Forelimb muscle (tissue), 1 donor: ENCODE data around the gene TMPRSS7. TPM values are rescaled to one million over a fixed set of nuclear protein-coding genes. Genes with fewer than 3 reads are reported as not detected.

Source experiments
- DNase-seq: peaks from one replicate; pipeline ENCODE4 v3.0.0-alpha.2; 2013; ENCODE audit warnings: low read depth
- polyA plus RNA-seq: library from polyadenylated mRNA; unstranded; fragments of 120-200 nt; gene quantifications from one replicate; pipeline ENCODE4 v1.2.1, GENCODE V29; 2013; ENCODE audit not compliant: insufficient read length

Gene TMPRSS7, protein sequence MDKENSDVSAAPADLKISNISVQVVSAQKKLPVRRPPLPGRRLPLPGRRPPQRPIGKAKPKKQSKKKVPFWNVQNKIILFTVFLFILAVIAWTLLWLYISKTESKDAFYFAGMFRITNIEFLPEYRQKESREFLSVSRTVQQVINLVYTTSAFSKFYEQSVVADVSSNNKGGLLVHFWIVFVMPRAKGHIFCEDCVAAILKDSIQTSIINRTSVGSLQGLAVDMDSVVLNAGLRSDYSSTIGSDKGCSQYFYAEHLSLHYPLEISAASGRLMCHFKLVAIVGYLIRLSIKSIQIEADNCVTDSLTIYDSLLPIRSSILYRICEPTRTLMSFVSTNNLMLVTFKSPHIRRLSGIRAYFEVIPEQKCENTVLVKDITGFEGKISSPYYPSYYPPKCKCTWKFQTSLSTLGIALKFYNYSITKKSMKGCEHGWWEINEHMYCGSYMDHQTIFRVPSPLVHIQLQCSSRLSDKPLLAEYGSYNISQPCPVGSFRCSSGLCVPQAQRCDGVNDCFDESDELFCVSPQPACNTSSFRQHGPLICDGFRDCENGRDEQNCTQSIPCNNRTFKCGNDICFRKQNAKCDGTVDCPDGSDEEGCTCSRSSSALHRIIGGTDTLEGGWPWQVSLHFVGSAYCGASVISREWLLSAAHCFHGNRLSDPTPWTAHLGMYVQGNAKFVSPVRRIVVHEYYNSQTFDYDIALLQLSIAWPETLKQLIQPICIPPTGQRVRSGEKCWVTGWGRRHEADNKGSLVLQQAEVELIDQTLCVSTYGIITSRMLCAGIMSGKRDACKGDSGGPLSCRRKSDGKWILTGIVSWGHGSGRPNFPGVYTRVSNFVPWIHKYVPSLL
- polyA plus RNA-seq, result not detected

DNA sequence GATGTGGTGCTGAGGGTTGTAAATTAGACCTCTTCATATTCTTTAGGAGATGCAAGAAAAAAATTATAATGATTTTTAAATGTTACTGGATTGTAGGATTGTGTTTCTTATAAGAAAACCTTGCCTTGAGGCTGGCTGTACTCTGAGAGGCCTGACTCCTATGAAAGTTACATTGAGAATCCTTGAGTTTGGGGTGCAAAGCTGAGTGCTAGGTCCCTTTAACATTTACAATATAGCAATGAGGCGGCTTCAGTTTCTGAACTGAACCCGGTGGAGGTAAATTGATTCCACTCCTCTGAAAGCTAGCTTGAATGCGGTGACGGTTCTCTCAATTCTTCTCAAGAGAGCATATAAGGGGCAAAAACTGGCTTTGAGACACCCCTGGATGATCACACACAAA, at the start of gene TMPRSS7:
TSS of gene TMPRSS7 (plus strand) at position 301 of the 400 bp plus-strand sequence. CDS start 110 bp downstream, outside the sequence.
- no peak for DNase-seq

DNA sequence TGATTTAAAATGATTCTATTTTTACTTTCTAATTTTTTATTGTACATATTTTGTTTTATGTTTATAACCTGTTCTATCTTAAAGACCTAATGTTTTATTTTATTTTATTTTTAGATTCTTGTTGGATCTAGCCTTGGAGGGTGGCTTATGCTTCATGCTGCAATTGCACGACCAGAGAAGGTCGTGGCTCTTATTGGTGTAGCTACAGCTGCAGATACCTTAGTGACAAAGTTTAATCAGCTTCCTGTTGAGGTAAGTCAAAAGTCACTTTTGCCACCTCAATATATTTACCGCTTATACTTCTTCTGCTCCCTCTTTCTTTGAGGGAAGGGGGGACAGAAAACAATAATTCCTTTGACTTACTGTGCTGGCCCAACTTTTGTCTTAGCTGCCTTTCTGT, 47.7 kb upstream of the TMPRSS7 start:
- no peak for DNase-seq

- DNase-seq, result no peak
Measured at GRCh38 chr3:111989061-111989678, 45.4 kb upstream of the TMPRSS7 start.

DNA sequence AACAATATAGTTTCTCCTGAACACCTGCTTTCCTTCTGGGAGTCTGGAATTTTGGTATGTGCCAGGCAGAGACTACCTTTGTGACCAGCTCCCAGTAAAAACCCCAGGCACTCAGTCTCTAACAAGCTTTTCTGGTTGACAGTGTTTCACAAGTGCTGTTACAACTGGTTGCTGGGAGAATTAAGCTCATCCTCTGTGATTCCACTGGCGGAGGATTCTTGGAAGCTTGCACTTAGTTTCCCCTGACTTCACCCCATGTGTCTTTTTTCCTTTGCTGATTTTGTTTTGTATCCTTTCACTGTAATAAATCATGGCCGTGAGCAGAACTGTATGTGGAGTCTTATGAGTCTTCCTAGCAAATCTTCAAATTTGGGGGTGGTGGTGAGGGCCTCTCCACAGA, 41.5 kb upstream of the TMPRSS7 start:
- no peak for DNase-seq

- DNase-seq, result no peak
Measured at GRCh38 chr3:111998636-111999483, 35.7 kb upstream of the TMPRSS7 start, which contains the start of gene TAGLN3. Gene TAGLN3 (plus strand): TSS chr3:111998922. CDS start chr3:111999423, 501 bp downstream.

GRCh38 chr3:111999484-112000324, 34.8 kb upstream of the TMPRSS7 start:
- DNase-seq, result no peak

DNA sequence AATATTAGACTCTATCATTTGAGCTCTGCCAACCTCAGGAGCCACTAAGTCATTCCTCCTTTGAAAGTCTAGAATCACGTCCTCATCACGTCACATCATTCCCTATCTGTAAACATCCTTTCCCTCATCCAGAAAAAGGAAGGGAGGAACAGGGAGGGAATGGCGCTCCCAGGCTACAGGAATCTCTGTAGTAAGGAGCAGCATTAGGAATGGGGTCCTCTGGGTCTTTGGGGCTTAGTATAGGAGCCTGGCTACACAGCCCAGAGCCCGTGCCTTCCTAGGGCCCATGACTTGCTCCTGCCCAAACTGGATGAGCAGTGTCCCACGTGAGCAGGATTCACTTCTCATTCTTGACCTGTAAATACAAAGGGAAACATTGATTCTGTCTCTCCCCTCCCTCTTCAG, 34.2 kb upstream of the TMPRSS7 start:
- no peak for DNase-seq

DNA sequence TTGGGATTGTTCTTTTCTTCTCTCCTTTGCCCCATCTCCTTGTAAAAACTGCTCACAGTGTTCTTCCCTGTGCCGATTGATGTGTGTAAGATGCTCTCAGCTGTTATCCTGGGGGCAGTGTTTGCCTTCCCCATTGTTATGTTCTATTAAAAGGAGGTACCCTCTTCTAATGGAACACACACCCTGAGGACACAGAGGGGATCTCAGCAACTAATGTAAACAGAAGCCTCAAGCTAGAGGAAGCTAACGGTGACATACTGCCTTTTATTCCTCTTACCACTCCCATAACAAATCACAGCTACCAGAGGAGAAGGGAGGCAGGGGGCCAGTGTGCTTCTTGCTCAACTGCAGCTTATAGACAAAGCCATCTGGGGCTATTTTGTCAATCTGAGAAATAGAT, 33.6 kb upstream of the TMPRSS7 start:
- no peak for DNase-seq

- DNase-seq, result no peak
Measured at GRCh38 chr3:112001526-112001925, 33.0 kb upstream of the TMPRSS7 start.

DNA sequence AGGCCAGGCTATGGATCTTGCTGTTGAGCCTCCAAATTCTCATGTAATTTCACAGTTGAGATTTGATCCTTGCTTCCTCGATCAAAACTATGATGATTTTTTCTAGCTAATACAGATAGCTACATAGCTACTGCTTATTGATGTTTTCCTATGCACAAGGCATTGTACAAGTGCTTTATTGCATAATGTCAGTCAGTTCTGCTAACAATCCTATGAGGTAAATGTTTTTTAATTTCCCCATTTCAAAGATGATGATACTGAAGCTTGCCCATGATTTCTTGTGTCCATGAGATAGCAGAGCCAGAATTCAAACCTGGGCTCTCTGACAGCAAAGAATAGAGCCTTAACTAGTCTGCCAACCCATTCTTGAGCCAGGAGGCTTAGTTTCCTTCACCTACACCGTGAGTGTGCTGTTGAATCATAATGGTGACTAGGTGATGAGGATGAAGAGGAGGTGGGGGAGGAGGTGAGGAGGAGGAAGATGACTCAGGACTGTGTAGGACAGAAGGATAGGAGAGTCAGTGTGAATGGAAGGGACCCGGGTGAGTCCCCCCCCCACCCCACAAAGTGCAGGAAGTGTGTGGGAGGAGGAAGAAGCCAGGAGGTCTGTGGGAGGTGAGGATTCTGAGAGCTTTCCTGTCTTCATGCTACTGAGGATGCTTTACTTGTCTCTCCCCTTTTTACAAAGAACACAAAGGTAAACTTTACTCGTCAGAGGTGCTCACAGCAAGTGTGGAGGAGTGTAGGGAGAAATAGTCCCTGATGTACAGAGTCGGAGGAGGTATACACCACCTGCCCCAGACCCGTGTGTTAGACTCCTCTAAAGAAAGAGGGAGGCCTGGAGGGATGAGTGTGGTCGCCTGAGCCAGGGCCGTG, 32.2 kb upstream of the TMPRSS7 start:
- no peak for DNase-seq

- no peak for DNase-seq
Measured at GRCh38 chr3:112003321-112004080, 31.0 kb upstream of the TMPRSS7 start.

DNA sequence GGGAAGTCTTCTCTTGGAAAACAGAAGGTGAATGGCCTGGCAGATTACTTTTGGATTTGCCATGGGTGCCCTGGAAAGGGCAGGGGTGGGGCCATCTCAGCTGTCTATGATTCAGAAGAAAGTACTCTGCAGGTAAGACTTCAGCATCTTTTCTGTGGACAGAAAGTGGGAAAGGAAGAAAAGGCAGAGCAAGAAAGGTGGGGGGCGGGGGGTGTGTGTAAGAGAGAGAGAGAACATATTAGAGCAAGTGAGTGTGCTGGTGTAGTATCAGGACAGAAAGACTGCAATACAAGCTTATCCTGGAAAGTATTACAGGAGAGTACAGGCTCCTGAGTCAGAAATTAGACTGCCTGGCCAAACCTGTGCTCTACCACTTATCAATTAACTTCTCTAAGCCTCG, 30.3 kb upstream of the TMPRSS7 start:
- no peak for DNase-seq

GRCh38 chr3:112004669-112005068, 29.9 kb upstream of the TMPRSS7 start:
- DNase-seq, result no peak

- no peak for DNase-seq
Measured at GRCh38 chr3:112005091-112005672, 29.4 kb upstream of the TMPRSS7 start.

GRCh38 chr3:112007633-112008032, 26.9 kb upstream of the TMPRSS7 start:
- DNase-seq, result no peak

DNA sequence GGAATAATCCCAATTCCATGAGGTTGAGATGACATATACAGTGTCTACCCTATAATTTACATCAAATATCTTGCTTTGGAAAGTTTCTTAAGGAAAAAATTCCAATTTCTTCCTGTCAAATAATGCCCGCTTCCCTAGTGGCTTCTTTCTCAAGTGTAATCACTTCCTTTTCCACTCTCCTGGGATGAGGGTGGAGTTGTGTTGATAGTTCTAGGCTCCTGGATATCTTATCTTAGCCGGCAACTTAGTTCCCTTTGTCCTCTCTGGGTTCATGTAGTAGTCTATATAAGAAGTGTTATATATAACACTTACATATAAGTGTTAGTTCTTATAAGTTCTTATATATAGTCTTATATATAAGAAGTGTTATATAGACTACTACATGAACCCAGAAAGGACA, 24.9 kb upstream of the TMPRSS7 start:
- no peak for DNase-seq

GRCh38 chr3:112010636-112011035, 23.9 kb upstream of the TMPRSS7 start:
- no peak for DNase-seq

- DNase-seq, result no peak
Measured at GRCh38 chr3:112011376-112011940, 23.1 kb upstream of the TMPRSS7 start.
